Thyroid gland (tissue), 4 donors: ENCODE results near the gene DNER. TPM values are rescaled to one million over a fixed set of nuclear protein-coding genes. Genes with fewer than 3 reads are reported as not detected.

ENCODE experiments used
- DNase-seq, 2 donors: peaks; one replicate each; pipeline ENCODE4 v3.0.0-alpha.2; 2019
- H3K27ac ChIP-seq, 3 donors: fragments of 200-600 bp; sonication (generic); 1 replicate in 2 of 3; 2 replicates in 1 of 3; pipeline ENCODE4 v1.5.1; 2016 to 2019; ENCODE audit warnings: mild to moderate bottlenecking in 1 of 3, moderate library complexity in 1 of 3
- H3K27me3 ChIP-seq: fragments of 200-600 bp; sonication (generic); one replicate; pipeline ENCODE4 v1.5.1; 2019
- H3K36me3 ChIP-seq, 2 donors: fragments of 200-600 bp; sonication (generic); one replicate each; pipeline ENCODE4 v1.5.1; 2016 to 2019
- H3K4me1 ChIP-seq, 2 donors: fragments of 200-600 bp; sonication (generic); one replicate each; pipeline ENCODE4 v1.5.1; 2017 to 2019
- H3K4me3 ChIP-seq, 3 donors: fragments of 200-600 bp; sonication (generic); replicated peaks in 1 of 3; 1 replicate in 2 of 3; 2 replicates in 1 of 3; pipeline ENCODE4 v1.5.1; 2016; ENCODE audit warnings: mild to moderate bottlenecking in 1 of 3
- H3K9me3 ChIP-seq: fragments of 200-600 bp; sonication (generic); one replicate; pipeline ENCODE4 v1.5.1; 2017
- POLR2A ChIP-seq, 2 donors: fragments of 450-650 bp; IDR thresholded peaks; one replicate each; pipeline ENCODE4 v1.6.1; 2017; ENCODE audit warnings: antibody characterized with exemption in 2 of 2, mild to moderate bottlenecking in 2 of 2, moderate library complexity in 1 of 2
- WGBS, 2 donors: methylation state at CpG; one replicate each; pipeline ENCODE4 v1.1.5; 2017; 5-methylcytosine and 5-hydroxymethylcytosine counted together
- intact Hi-C: fragments of 100-400 bp; cut with DNase I; formaldehyde crosslinking; loops from one replicate; pipeline ENCODE4 v1.15.1; 2023
- total RNA-seq, 4 donors: library from RNA; depleted of rRNA; stranded (reverse); fragments of >200 nt; gene quantifications; one replicate each; pipeline ENCODE4 v1.2.3, GENCODE V29; 2016
- TF ChIP-seq, protein P1 (sequence below), 6 experiments: fragments of 200-600 bp in 3 of 6; fragments of 450-650 bp in 3 of 6; sonication (generic) in 3 of 6; IDR thresholded peaks; one replicate each; pipeline ENCODE4 v1.5.1; 2016 to 2019; ENCODE audit warnings: antibody characterized with exemption in 6 of 6, mild to moderate bottlenecking in 2 of 6, inconsistent platforms in 1 of 6, moderate library complexity in 1 of 6

Gene DNER
- total RNA-seq, 4 donors from 2014 or later, result 0.13 to 0.93 (median 0.42) TPM; not detected in 1

DNA sequence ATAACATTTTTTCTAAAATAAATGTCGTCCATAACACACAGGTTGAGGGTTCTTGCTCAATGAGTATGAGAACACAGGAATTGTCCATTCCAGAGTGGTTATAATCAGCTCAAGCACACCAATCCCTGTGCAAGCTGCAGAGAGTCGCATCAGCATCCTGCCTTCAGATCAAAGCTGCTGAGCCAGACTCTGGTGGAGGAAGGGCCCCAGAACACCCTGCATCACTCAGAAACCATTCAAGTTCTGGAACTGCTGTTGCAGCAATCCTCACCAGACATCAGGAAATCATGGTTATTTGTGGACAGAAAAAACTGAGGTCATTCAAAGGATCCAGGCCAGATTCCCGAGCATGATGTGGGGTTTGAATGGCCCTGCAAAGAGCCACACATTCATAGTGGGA, 44.5 kb downstream of the DNER start:
- intact Hi-C loops, result no loop called here
- H3K27me3 ChIP-seq, result no peaks in the 10 kb centered on the region
- no peak for DNase-seq
- no peak for TF ChIP-seq POLR2A (IDR thresholded peaks at IDR 0.05)
- TF ChIP-seq, protein P1, sequence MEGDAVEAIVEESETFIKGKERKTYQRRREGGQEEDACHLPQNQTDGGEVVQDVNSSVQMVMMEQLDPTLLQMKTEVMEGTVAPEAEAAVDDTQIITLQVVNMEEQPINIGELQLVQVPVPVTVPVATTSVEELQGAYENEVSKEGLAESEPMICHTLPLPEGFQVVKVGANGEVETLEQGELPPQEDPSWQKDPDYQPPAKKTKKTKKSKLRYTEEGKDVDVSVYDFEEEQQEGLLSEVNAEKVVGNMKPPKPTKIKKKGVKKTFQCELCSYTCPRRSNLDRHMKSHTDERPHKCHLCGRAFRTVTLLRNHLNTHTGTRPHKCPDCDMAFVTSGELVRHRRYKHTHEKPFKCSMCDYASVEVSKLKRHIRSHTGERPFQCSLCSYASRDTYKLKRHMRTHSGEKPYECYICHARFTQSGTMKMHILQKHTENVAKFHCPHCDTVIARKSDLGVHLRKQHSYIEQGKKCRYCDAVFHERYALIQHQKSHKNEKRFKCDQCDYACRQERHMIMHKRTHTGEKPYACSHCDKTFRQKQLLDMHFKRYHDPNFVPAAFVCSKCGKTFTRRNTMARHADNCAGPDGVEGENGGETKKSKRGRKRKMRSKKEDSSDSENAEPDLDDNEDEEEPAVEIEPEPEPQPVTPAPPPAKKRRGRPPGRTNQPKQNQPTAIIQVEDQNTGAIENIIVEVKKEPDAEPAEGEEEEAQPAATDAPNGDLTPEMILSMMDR (IDR thresholded peaks at IDR 0.05), result no peak
- WGBS, 2 donors, result 69 to 70% methylated on average over 3 of the region's 3 CpGs
- H3K4me3 ChIP-seq, result no peak overlapping the region
- no peaks in the 10 kb centered on the region for H3K36me3 ChIP-seq
- no peaks in the 10 kb centered on the region for H3K4me1 ChIP-seq
- no peaks in the 10 kb centered on the region for H3K9me3 ChIP-seq
- H3K27ac ChIP-seq, result no peak overlapping the region

DNA sequence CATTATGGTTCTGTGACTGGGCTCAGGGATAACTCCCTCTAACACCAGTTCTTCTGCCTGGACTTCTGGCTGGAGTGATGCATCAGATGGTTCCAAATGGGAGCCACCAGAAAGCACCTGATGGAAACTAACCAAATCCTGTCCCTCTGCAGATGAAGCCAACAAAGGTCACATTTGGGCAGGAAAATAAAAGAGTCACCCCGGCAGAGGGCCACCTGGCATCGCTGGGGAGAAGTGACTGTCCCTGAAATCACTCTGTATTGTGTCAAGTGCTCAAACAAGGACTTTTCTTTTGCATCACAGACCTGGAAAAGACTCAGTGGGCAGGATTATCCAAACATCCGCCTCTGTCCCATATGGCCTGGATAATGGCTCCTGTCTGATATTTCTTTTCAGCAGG, 47.5 kb downstream of the DNER start:
- Histone ChIP-seq H3K27me3 (no peaks in the 10 kb centered on the region), H3K4me3 (no peak overlapping the region), H3K36me3 (no peaks in the 10 kb centered on the region), H3K9me3 (no peaks in the 10 kb centered on the region), H3K4me1 (no peaks in the 10 kb centered on the region), H3K27ac (no peak overlapping the region)
- TF ChIP-seq, protein P1 (IDR thresholded peaks at IDR 0.05), result no peak
- no peak for TF ChIP-seq POLR2A (IDR thresholded peaks at IDR 0.05)
- intact Hi-C loops, result no loop called here
- DNase-seq, result no peak
- WGBS, 2 donors, result 66 to 89% methylated on average over 3 of the region's 3 CpGs

DNA sequence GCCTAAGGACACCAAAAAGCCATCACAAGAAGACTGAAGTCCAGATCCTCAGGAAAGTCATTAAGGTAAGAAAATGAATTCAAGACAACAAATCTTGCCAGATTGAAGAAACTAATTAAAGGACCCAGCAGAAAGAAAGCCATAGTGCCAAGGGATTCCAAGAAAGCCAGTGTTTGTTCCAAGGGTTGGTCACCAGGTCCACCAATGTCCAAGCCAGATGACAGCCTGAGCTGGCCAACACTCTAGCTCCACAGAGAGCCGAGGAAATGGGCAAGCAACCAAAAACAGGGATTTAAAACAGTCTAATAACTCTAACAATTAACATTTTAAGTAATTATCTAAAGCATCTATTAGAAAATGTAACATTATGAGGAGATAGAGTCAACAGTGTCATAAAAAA, 49.2 kb downstream of the DNER start:
- Histone ChIP-seq H3K4me1 (no peaks in the 10 kb centered on the region), H3K4me3 (no peak overlapping the region), H3K27ac (no peak overlapping the region), H3K36me3 (no peaks in the 10 kb centered on the region), H3K27me3 (no peaks in the 10 kb centered on the region), H3K9me3 (no peaks in the 10 kb centered on the region)
- TF ChIP-seq, protein P1 (IDR thresholded peaks at IDR 0.05), result no peak
- no peak for TF ChIP-seq POLR2A (IDR thresholded peaks at IDR 0.05)
- WGBS, 2 donors, result 52 to 53% methylated on average over 1 of the region's 1 CpG
- intact Hi-C loops, result no loop called here
- DNase-seq, result no peak

DNA sequence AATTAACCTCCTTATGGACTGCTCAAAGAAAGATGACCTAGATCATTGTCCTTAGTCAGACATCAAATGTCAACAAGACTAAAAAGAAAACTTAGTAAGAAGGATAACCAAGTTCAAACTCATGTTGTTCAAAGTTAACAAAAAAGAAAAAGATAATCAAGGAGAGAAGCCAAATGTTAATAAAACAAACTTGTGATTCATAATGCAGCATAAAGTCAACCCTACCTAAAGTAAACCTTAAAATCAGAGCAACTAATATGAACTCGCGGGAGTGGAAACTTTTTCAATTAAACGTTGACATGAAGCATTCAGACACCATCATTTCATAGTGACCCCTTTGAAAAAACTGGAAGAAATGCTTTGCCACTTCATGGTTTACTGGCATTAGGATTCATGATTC, 52.9 kb downstream of the DNER start:
- H3K4me1 ChIP-seq, result no peaks in the 10 kb centered on the region
- no peak overlapping the region for H3K4me3 ChIP-seq
- WGBS, 2 donors, result 92 to 94% methylated on average over 3 of the region's 3 CpGs
- H3K36me3 ChIP-seq, result no peaks in the 10 kb centered on the region
- no peak for DNase-seq
- intact Hi-C loops, result no loop called here
- H3K9me3 ChIP-seq, result no peaks in the 10 kb centered on the region
- no peaks in the 10 kb centered on the region for H3K27me3 ChIP-seq
- TF ChIP-seq, protein P1 (IDR thresholded peaks at IDR 0.05), result no peak
- TF ChIP-seq POLR2A (IDR thresholded peaks at IDR 0.05), result no peak
- no peak overlapping the region for H3K27ac ChIP-seq

DNA sequence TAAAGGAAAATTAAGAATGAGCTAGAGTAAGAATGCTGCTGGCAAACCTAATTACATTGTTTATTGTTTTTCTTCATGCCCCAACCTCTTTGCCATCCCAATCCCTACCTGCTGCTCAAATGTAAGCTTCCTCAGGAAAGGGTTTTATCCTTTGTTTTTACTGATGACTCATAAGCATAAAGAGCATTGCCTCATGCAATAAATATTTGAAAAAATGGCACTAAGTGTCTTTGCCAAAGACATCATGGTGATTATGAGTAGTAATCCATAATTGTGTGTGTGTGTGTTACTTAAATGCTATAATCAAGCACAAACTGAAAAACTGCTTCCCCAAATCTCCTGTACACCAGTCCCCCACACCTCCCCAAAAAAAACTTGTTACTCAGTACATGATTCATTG, 53.4 kb downstream of the DNER start:
- TF ChIP-seq POLR2A (IDR thresholded peaks at IDR 0.05), result no peak
- TF ChIP-seq, protein P1 (IDR thresholded peaks at IDR 0.05), result no peak
- no peak for DNase-seq
- H3K27me3 ChIP-seq, result no peaks in the 10 kb centered on the region
- H3K36me3 ChIP-seq, result no peaks in the 10 kb centered on the region
- no peak overlapping the region for H3K27ac ChIP-seq
- no peaks in the 10 kb centered on the region for H3K9me3 ChIP-seq
- H3K4me3 ChIP-seq, result no peak overlapping the region
- intact Hi-C loops, result no loop called here
- no peaks in the 10 kb centered on the region for H3K4me1 ChIP-seq
